Left renal cortex interstitium (tissue), 4 donors: ENCODE data around the gene CATSPERZ. TPM values are rescaled to one million over a fixed set of nuclear protein-coding genes. Genes with fewer than 3 reads are reported as not detected.

Experiments used
- DNase-seq, 4 donors: peaks; one replicate each; pipeline ENCODE4 v3.0.0-alpha.2; 2013; ENCODE audit warnings: low read depth in 4 of 4, low spot score in 2 of 4, missing footprints in 1 of 4
- polyA plus RNA-seq, 4 donors: library from polyadenylated mRNA; unstranded; fragments of 120-200 nt; gene quantifications; one replicate each; pipeline ENCODE4 v1.2.1, GENCODE V29; 2013; ENCODE audit not compliant: insufficient read length in 4 of 4

The CATSPERZ gene
- under 1 TPM in 1 of 4 donors, not detected in 3; 0.19 TPM for polyA plus RNA-seq

GRCh38 chr11:64299847-64300648 is at the start of gene CATSPERZ:
Gene CATSPERZ (plus strand): TSS chr11:64300358. CDS start chr11:64300411, 53 bp downstream.
- DNase-seq, result no peak

GRCh38 chr11:64250415-64251015 is 49.6 kb upstream of the CATSPERZ start:
- no peak for DNase-seq

GRCh38 chr11:64251016-64251752 is 49.0 kb upstream of the CATSPERZ start, which contains the start of gene PLCB3:
Gene PLCB3 (plus strand): TSS chr11:64251530. CDS start chr11:64251650, 120 bp downstream.
- no peak for DNase-seq

GRCh38 chr11:64251753-64252002 is 48.5 kb upstream of the CATSPERZ start:
- no peak for DNase-seq

GRCh38 chr11:64252003-64252872 is 47.9 kb upstream of the CATSPERZ start:
- DNase-seq, result no peak

GRCh38 chr11:64253043-64253442 is 47.1 kb upstream of the CATSPERZ start:
- no peak for DNase-seq

GRCh38 chr11:64253481-64253880 is 46.7 kb upstream of the CATSPERZ start:
- no peak for DNase-seq

GRCh38 chr11:64254326-64254725 is 45.8 kb upstream of the CATSPERZ start:
- DNase-seq, result no peak

GRCh38 chr11:64255135-64256128 is 44.7 kb upstream of the CATSPERZ start:
- no peak for DNase-seq

- DNase-seq, result no peak
Observed at GRCh38 chr11:64256300-64256699, 43.9 kb upstream of the CATSPERZ start.

- no peak for DNase-seq
Observed at GRCh38 chr11:64258356-64258755, 41.8 kb upstream of the CATSPERZ start.

GRCh38 chr11:64258946-64259532 is 41.1 kb upstream of the CATSPERZ start:
- no peak for DNase-seq

- no peak for DNase-seq
Observed at GRCh38 chr11:64259533-64260067, 40.6 kb upstream of the CATSPERZ start.

GRCh38 chr11:64260147-64260708 is 39.9 kb upstream of the CATSPERZ start:
- no peak for DNase-seq

- DNase-seq, result no peak
Observed at GRCh38 chr11:64261556-64262080, 38.5 kb upstream of the CATSPERZ start.

GRCh38 chr11:64262271-64263002 is 37.7 kb upstream of the CATSPERZ start:
- no peak for DNase-seq
